ENCODE data around the gene RNF44. TPM values are rescaled to one million over a fixed set of nuclear protein-coding genes. Genes with fewer than 3 reads are reported as not detected.
A peak's percentile ranks its signal among the peaks of the same experiment; 100 is the strongest.

RNF44 gene
- total RNA-seq, 5 donors from 2014 or later (not counting 1 experiment from before 2014, with no cell fraction given), result 250 to 319 (median 294) TPM

DNA sequence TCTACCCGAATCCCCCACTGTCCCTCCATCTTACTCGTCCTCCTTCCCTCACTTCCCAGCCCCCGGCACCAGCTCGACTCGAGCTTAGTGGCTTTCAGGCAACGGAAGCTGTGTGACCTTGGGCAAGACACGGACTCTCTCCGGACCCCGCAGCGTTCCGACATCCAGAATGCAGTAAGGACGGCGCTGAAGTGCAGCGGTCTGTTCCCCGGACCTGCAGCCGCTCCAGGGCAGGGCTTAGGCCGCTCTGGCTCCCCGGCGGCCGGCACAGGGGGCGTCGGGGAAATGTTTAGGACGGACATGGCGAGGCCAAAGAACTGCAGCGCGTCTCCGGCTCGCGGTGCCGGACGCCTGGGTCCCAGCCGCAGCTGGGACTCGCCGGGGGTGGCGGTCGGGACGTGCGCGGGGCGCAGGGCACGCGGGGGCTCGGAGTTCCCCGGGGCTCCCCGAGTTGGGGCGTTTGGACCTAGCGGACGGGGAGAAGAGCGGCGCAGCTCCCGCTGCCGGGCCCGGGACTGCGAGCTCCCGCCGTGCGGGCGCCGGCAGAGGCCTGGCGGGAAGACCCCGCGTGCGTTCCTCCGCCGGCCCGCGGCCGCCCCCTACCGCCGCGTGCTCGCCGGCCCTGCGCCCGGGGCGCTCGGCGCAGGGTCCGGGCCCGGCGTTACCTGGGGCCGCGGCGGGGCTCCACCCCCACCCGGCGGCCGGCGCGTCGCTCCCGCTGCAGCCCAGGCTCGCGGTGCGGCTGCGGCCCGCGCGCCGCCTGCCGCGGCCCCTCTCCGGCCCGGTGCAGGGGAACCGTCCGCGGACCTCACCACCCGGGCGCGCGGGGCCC is 5.6 kb upstream of the RNF44 start:
- CTCF ChIA-PET, result interaction anchor here (0.6 to 1.8 kb wide), 11 partner anchors 13 to 1593 kb away, joined by 3 to 11 read pairs (median 4); partner anchors contain the start of gene FAF2 (in 1 of the 2)

GRCh38 chr5:176542135-176542595 is 5.0 kb upstream of the RNF44 start:
- Mint-ChIP-seq H3K4me1 (peaks cover 67 to 72% (median 69%) of the 10 kb centered on the region in 3 donors), H3K36me3 (no peaks in the 10 kb centered on the region), H3K27ac (peak overlapping the region; percentile 99 to 100), H3K9me3 (no peaks in the 10 kb centered on the region), H3K27me3 (no peaks in the 10 kb centered on the region), H3K4me3 (peak overlapping the region; percentile 85 to 91 (median 90))
- CTCF ChIA-PET, result interaction anchor here in 1 of 2 donors (0.6 to 0.7 kb wide), 3 partner anchors 94 to 127 kb away, joined by 3 read pairs; partner anchors contain the start of gene FAF2
- H3K36me3 ChIP-seq (ENCODE audit: control insufficient read depth in 2 of 2, extremely low read depth in 1 of 2, insufficient read depth in 1 of 2, low read length in 1 of 2), result no peaks in the 10 kb centered on the region
- H3K4me3 ChIP-seq (ENCODE audit: control insufficient read depth in 1 of 2, extremely low read depth in 1 of 2, low read length in 1 of 2), result peak overlapping the region; percentile 78 to 81
- POLR2A ChIA-PET, result no interaction called here
- H3K27me3 ChIP-seq (replicated peaks in 1 of 2; ENCODE audit: control insufficient read depth in 2 of 2, extremely low read depth in 1 of 2, insufficient read depth in 2 of 2, low read length in 1 of 2), result no peaks in the 10 kb centered on the region
- no peaks in the 10 kb centered on the region for H3K9me3 ChIP-seq
- DNase-seq, result peak in 24 of 35 experiments; percentile 35 to 76 (median 58)
- ATAC-seq (replicated peaks in 1 of 4), result peak in 2 of 4 experiments; percentile 4 to 8
- 7% methylated on average over 6 of the region's 16 CpGs for WGBS (ENCODE audit: insufficient coverage)
- H3K27ac ChIP-seq (ENCODE audit: low read length), result peak overlapping the region; percentile 83
- H3K4me1 ChIP-seq (ENCODE audit: control insufficient read depth in 1 of 2, extremely low read depth in 1 of 2, insufficient read depth in 2 of 2, low read length in 2 of 2), result peaks cover 34 to 74% of the 10 kb centered on the region in 2 experiments

More for the DNA sequence above, 5.6 kb upstream of the RNF44 start:
- no peaks in the 10 kb centered on the region for H3K9me3 ChIP-seq
- peak; percentile 24 to 34 (median 30) for ATAC-seq (replicated peaks in 1 of 4)
- Mint-ChIP-seq H3K4me1 (peaks cover 68 to 78% (median 74%) of the 10 kb centered on the region in 3 donors), H3K36me3 (no peaks in the 10 kb centered on the region), H3K27me3 (no peaks in the 10 kb centered on the region), H3K9me3 (no peaks in the 10 kb centered on the region), H3K27ac (peak overlapping the region; percentile 99 to 100), H3K4me3 (peak overlapping the region; percentile 85 to 91 (median 90))
- peak overlapping the region; percentile 78 to 81 for H3K4me3 ChIP-seq (ENCODE audit: control insufficient read depth in 1 of 2, extremely low read depth in 1 of 2, low read length in 1 of 2)
- H3K27me3 ChIP-seq (replicated peaks in 1 of 2; ENCODE audit: control insufficient read depth in 2 of 2, extremely low read depth in 1 of 2, insufficient read depth in 2 of 2, low read length in 1 of 2), result no peaks in the 10 kb centered on the region
- no peaks in the 10 kb centered on the region for H3K36me3 ChIP-seq (ENCODE audit: control insufficient read depth in 2 of 2, extremely low read depth in 1 of 2, insufficient read depth in 1 of 2, low read length in 1 of 2)
- WGBS (ENCODE audit: insufficient coverage), result under 1% methylated on average over 110 of the region's 110 CpGs
- H3K27ac ChIP-seq (ENCODE audit: low read length), result peak overlapping the region; percentile 83
- H3K4me1 ChIP-seq (ENCODE audit: control insufficient read depth in 1 of 2, extremely low read depth in 1 of 2, insufficient read depth in 2 of 2, low read length in 2 of 2), result peaks cover 34 to 79% of the 10 kb centered on the region in 2 experiments
- POLR2A ChIA-PET, result interaction anchor here (0.6 to 0.8 kb wide), 5 partner anchors 12 to 89 kb away, joined by 3 to 9 read pairs (median 4); no protein-coding TSS in a partner anchor
- peak in 9 of 35 experiments; percentile 25 to 74 (median 33) for DNase-seq

DNA sequence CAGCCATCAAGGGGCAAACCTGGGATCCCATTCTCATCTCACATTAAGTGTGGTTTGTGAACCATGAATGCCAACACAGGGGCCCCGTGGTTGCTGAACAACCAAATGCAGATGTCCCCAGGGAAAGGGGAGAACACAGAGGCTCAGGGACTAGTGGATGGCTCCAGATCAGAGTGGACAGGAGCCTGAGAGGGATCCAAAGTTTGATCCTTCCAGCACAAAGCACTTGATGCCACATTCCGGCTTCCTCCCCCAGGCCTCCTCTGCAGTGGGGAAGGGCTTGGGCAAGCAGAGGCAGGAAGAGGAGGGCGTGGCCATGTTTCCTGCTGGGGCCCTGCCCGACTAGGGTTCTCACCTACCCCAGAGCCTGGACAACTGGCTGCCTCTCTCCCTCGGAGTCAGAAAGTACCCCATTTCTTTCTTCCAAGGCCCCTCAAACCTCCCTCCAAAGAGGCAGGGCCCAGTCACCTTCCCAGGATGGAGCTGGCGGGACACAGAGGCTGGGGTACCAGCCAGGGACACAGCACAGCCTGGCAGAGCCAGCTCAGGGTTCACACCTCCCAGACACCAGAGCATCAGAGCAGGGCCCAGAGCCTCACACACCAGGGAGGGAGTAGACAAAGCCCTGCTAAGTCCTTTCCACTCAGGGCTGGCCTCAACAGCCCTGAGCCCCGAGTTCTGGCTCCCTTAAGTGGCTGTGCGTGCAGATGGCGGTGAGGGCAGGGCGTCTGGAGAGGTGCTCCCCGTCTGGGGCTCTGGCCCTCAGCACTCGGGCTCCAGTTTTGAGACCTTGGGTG is 4.3 kb upstream of the RNF44 start:
- WGBS (ENCODE audit: insufficient coverage), result 0% methylated on average over 2 of the region's 12 CpGs
- Histone ChIP-seq H3K9me3 (no peaks in the 10 kb centered on the region), H3K27ac (ENCODE audit: low read length) (peak overlapping the region; percentile 83), H3K27me3 (replicated peaks in 1 of 2; ENCODE audit: control insufficient read depth in 2 of 2, extremely low read depth in 1 of 2, insufficient read depth in 2 of 2, low read length in 1 of 2) (no peaks in the 10 kb centered on the region), H3K4me3 (ENCODE audit: control insufficient read depth in 1 of 2, extremely low read depth in 1 of 2, low read length in 1 of 2) (peak overlapping the region; percentile 78 to 81), H3K36me3 (ENCODE audit: control insufficient read depth in 2 of 2, extremely low read depth in 1 of 2, insufficient read depth in 1 of 2, low read length in 1 of 2) (no peaks in the 10 kb centered on the region), H3K4me1 (ENCODE audit: control insufficient read depth in 1 of 2, extremely low read depth in 1 of 2, insufficient read depth in 2 of 2, low read length in 2 of 2) (peaks cover 34 to 74% of the 10 kb centered on the region in 2 experiments)
- ChIA-PET POLR2A (no interaction called here), CTCF (interaction anchor here in 1 of 2 donors (1.1 kb wide), 1 partner anchor 93 kb away, joined by 3 read pairs; the partner anchor contains the start of gene FAF2)
- no peaks in the 10 kb centered on the region for H3K27me3 Mint-ChIP-seq
- H3K4me3 Mint-ChIP-seq, result peak overlapping the region; percentile 85 to 91 (median 90)
- peak overlapping the region; percentile 99 to 100 for H3K27ac Mint-ChIP-seq
- no peaks in the 10 kb centered on the region for H3K9me3 Mint-ChIP-seq
- no peaks in the 10 kb centered on the region for H3K36me3 Mint-ChIP-seq
- ATAC-seq (replicated peaks in 1 of 4), result peak; percentile 21 to 27 (median 26)
- DNase-seq, result peak; percentile 54 to 82 (median 69)
- H3K4me1 Mint-ChIP-seq, result peaks cover 67 to 72% (median 69%) of the 10 kb centered on the region in 3 donors

- peak overlapping the region; percentile 99 to 100 for H3K27ac Mint-ChIP-seq
- no peaks in the 10 kb centered on the region for H3K36me3 ChIP-seq (ENCODE audit: control insufficient read depth in 2 of 2, extremely low read depth in 1 of 2, insufficient read depth in 1 of 2, low read length in 1 of 2)
- no peaks in the 10 kb centered on the region for H3K27me3 ChIP-seq (replicated peaks in 1 of 2; ENCODE audit: control insufficient read depth in 2 of 2, extremely low read depth in 1 of 2, insufficient read depth in 2 of 2, low read length in 1 of 2)
- no peaks in the 10 kb centered on the region for H3K27me3 Mint-ChIP-seq
- WGBS (ENCODE audit: insufficient coverage), result 17% methylated on average over 1 of the region's 8 CpGs
- no peaks in the 10 kb centered on the region for H3K9me3 ChIP-seq
- peak overlapping the region; percentile 49 to 81 for H3K4me3 ChIP-seq (ENCODE audit: control insufficient read depth in 1 of 2, extremely low read depth in 1 of 2, low read length in 1 of 2)
- H3K4me3 Mint-ChIP-seq, result peak overlapping the region; percentile 85 to 91 (median 90)
- no peaks in the 10 kb centered on the region for H3K36me3 Mint-ChIP-seq
- peaks cover 64 to 68% (median 65%) of the 10 kb centered on the region in 3 donors for H3K4me1 Mint-ChIP-seq
- ChIA-PET POLR2A (no interaction called here), CTCF (interaction anchor here in 1 of 2 donors (0.5 to 1.1 kb wide), 2 partner anchors 30 to 93 kb away, joined by 3 to 4 read pairs; partner anchors contain the start of gene FAF2)
- H3K4me1 ChIP-seq (ENCODE audit: control insufficient read depth in 1 of 2, extremely low read depth in 1 of 2, insufficient read depth in 2 of 2, low read length in 2 of 2), result peaks cover 34 to 73% of the 10 kb centered on the region in 2 experiments
- ATAC-seq (replicated peaks in 1 of 4) (no peak), DNase-seq (peak in 8 of 35 experiments; percentile 28 to 65 (median 44))
- no peaks in the 10 kb centered on the region for H3K9me3 Mint-ChIP-seq
- peak overlapping the region; percentile 83 for H3K27ac ChIP-seq (ENCODE audit: low read length)
These were observed 3.7 kb upstream of the RNF44 start for GRCh38 chr5:176540956-176541337.

DNA sequence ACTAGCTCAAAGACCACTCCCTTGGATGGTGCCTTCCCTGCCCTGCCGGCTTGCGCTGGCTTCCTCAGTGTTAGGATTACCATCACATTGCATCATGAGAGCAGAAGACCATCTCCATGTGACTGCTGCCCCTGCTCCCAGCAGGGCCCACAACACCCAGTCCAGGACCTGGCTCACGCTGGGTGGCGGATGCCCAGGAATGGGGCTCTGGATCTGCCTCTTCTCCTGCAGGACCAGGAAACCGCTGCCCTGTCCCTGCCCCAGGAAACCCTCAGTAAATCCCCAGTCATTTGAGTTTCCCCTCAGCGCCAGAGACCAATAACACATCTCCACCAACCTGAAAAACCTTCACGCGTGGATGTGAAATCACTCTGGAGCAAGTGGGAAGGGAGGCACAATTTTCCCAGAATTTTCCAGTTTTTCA is 3.3 kb upstream of the RNF44 start:
- DNase-seq (no peak), ATAC-seq (replicated peaks in 1 of 4) (no peak)
- H3K4me1 ChIP-seq (ENCODE audit: control insufficient read depth in 1 of 2, extremely low read depth in 1 of 2, insufficient read depth in 2 of 2, low read length in 2 of 2), result peaks cover 34 to 71% of the 10 kb centered on the region in 2 experiments

More for the DNA sequence above, 3.3 kb upstream of the RNF44 start:
- Histone ChIP-seq H3K27ac (ENCODE audit: low read length) (peak overlapping the region; percentile 83), H3K9me3 (no peaks in the 10 kb centered on the region), H3K27me3 (replicated peaks in 1 of 2; ENCODE audit: control insufficient read depth in 2 of 2, extremely low read depth in 1 of 2, insufficient read depth in 2 of 2, low read length in 1 of 2) (no peaks in the 10 kb centered on the region), H3K36me3 (ENCODE audit: control insufficient read depth in 2 of 2, extremely low read depth in 1 of 2, insufficient read depth in 1 of 2, low read length in 1 of 2) (no peaks in the 10 kb centered on the region), H3K4me3 (ENCODE audit: control insufficient read depth in 1 of 2, extremely low read depth in 1 of 2, low read length in 1 of 2) (peak overlapping the region; percentile 32 to 81)
- Mint-ChIP-seq H3K27me3 (no peaks in the 10 kb centered on the region), H3K36me3 (no peaks in the 10 kb centered on the region), H3K4me1 (peaks cover 63 to 68% (median 63%) of the 10 kb centered on the region in 3 donors), H3K4me3 (peak overlapping the region; percentile 60 to 91 (median 85)), H3K27ac (peak overlapping the region; percentile 99 to 100), H3K9me3 (no peaks in the 10 kb centered on the region)
- 94% methylated on average over 2 of the region's 8 CpGs for WGBS (ENCODE audit: insufficient coverage)
- POLR2A ChIA-PET, result interaction anchor here in 1 of 2 donors (0.8 kb wide), 1 partner anchor 9 kb away, joined by 3 read pairs; no protein-coding TSS in a partner anchor
- CTCF ChIA-PET, result interaction anchor here in 1 of 2 donors (0.5 to 1.1 kb wide), 2 partner anchors 30 to 92 kb away, joined by 3 to 4 read pairs; partner anchors contain the start of gene FAF2

Data from T-cell (primary cell).